Measurements from ENCODE around the gene FAM83D. TPM values are rescaled to one million over a fixed set of nuclear protein-coding genes. Genes with fewer than 3 reads are reported as not detected.

Gene FAM83D
- total and polyA plus RNA-seq, 2 of the 8 experiments (the other 6 are each of a cell fraction or from before 2014, with no cell fraction given) = 60.9 to 62.6 TPM

DNA sequence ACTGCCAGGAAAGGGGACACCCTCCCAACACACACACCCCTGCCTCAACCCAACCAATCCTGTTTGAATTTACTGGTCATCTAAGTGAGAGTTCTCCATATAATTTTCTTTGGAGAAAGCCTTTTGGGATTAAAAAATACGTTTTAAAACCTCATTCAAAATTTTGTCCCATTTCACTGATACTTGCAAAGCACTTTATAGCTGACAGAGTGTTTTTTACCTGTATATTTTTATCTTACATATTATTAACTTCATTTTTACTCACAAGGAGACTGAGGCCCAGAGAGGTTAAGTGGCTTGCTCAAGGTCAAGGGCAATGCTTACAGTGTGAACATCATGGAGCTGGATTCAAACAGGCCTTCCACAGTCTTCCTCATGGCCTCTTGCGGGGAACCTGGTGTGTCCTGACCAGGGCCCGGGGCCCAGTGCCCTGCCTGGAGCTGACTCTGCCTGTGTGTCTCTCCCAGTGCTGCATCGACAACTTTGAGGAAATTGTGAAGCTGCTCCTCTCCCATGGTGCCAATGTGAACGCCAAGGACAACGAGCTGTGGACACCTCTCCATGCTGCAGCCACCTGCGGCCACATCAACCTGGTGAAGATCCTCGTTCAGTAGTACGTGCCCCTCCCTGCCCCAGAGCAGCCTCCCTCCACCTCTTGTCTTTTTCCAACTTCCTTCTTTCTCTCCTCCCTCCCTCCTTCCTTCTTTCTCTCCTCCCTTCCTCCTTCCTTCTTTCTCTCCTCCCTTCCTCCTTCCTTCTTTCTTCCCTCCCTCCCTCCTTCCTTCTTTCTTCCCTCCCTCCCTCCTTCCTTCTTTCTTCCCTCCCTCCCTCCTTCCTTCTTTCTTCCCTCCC, 30.9 kb upstream of the FAM83D start:
- peak overlapping the region; percentile 61; the same call in 1 of the 2 replicates for H2AK5ac ChIP-seq (ENCODE audit: low read depth, low read length)
- H3K4me1 ChIP-seq (replicated peaks in 1 of 4; ENCODE audit: control insufficient read depth in 3 of 4, insufficient read depth in 4 of 4, low read length in 3 of 4) = peaks cover 3 to 10% (median 4%) of the 10 kb centered on the region in 4 experiments; a peak in 4 of 7 replicates
- FAIRE-seq = no peak
- H3K79me1 ChIP-seq (ENCODE audit: low read depth, low read length) = no peaks in the 10 kb centered on the region
- H4K91ac ChIP-seq (replicated peaks; ENCODE audit: insufficient read length, low read length) = no peak overlapping the region
- H2BK15ac ChIP-seq (ENCODE audit: low read length) = no peak overlapping the region
- no peak overlapping the region for H3K4me2 ChIP-seq (ENCODE audit: insufficient read depth in 1 of 2, low read depth in 2 of 2, low read length in 2 of 2)
- no peak overlapping the region for H2BK12ac ChIP-seq (ENCODE audit: low read depth, low read length)
- DNase-seq (ENCODE audit: low read depth in 1 of 2, low spot score in 2 of 2) = no peak
- no peak overlapping the region; the same call in 1 of the 2 replicates for H3K18ac ChIP-seq (ENCODE audit: extremely low read depth, low read length)
- no peaks in the 10 kb centered on the region; the same call in 1 of the 2 replicates for H3K23me2 ChIP-seq (ENCODE audit: low read depth, low read length)
- H2BK120ac ChIP-seq (replicated peaks; ENCODE audit: low read depth, low read length) = no peak overlapping the region
- TF ChIP-seq GABPA (IDR thresholded peaks at IDR 0.05; ENCODE audit: borderline replicate concordance, insufficient read depth, low read length) = no peak
- no peak for TF ChIP-seq TBP (IDR thresholded peaks at IDR 0.05; ENCODE audit: low read depth, low read length)
- no peak for TF ChIP-seq SRF (IDR thresholded peaks at IDR 0.05; ENCODE audit: low read depth, low read length)
- TF ChIP-seq TEAD4 (IDR thresholded peaks at IDR 0.05; ENCODE audit: low read depth, low read length) = no peak
- TF ChIP-seq, protein P1, sequence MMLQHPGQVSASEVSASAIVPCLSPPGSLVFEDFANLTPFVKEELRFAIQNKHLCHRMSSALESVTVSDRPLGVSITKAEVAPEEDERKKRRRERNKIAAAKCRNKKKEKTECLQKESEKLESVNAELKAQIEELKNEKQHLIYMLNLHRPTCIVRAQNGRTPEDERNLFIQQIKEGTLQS (IDR thresholded peaks at IDR 0.05; ENCODE audit: insufficient read depth, low read depth, low read length) = no peak
- peaks cover 0 to 2% of the 10 kb centered on the region in 2 experiments for H4K20me1 ChIP-seq (replicated peaks in 1 of 2; ENCODE audit: control insufficient read depth in 1 of 2, insufficient read depth in 2 of 2, low read length in 2 of 2)
- no peak overlapping the region for H3K56ac ChIP-seq (replicated peaks; ENCODE audit: insufficient read length, low read depth, low read length)
- no peak overlapping the region for H3K4me3 ChIP-seq (ENCODE audit: extremely low read depth in 1 of 4, insufficient read depth in 2 of 4, low read depth in 3 of 4, low read length in 4 of 4)
- H3K14ac ChIP-seq (ENCODE audit: insufficient read length) = no peak overlapping the region
- no peak overlapping the region for H2AFZ ChIP-seq (ENCODE audit: low read length)
- no peak overlapping the region for H3K4ac ChIP-seq (replicated peaks; ENCODE audit: insufficient read length, low read depth, low read length)
- H4K5ac ChIP-seq (ENCODE audit: insufficient read length, low read depth, low read length) = no peak overlapping the region
- no peaks in the 10 kb centered on the region; a peak in 1 of 4 replicates for H3K79me2 ChIP-seq (ENCODE audit: control insufficient read depth in 1 of 2, insufficient read depth in 2 of 2, low read length in 2 of 2)
- no peak overlapping the region for H3K27ac ChIP-seq (ENCODE audit: low read depth, low read length)
- no peak overlapping the region for H2BK20ac ChIP-seq (ENCODE audit: low read length)
- no peaks in the 10 kb centered on the region for H3K36me3 ChIP-seq (ENCODE audit: control insufficient read depth in 2 of 4, insufficient read depth in 4 of 4, low read length in 3 of 4)
- no peak overlapping the region for H3K23ac ChIP-seq (ENCODE audit: insufficient read length)
- CTCF ChIA-PET (ENCODE audit: partially characterized antibody) = interaction anchor here (0.6 to 5.7 kb wide), 20 partner anchors 9 to 169 kb away, joined by 3 to 79 read pairs (median 4); partner anchors contain the start of genes DHX35, FAM83D and PPP1R16B
- POLR2A ChIA-PET (ENCODE audit: partially characterized antibody) = interaction anchor here (0.9 to 1.2 kb wide), 3 partner anchors 9 to 47 kb away, joined by 3 read pairs; partner anchors contain the start of gene FAM83D
- H3K9ac ChIP-seq (replicated peaks in 1 of 4; ENCODE audit: extremely low read depth in 1 of 4, low read depth in 3 of 4, low read length in 3 of 4) = no peak overlapping the region
- H3K27me3 ChIP-seq (replicated peaks in 1 of 4; ENCODE audit: control insufficient read depth in 3 of 4, extremely low read depth in 1 of 4, insufficient read depth in 3 of 4, low read length in 3 of 4) = no peaks in the 10 kb centered on the region; a peak in 1 of 7 replicates
- 83% methylated on average over 9 of the region's 9 CpGs; no CpG with 5 or more reads in 1 of the 2 experiments for WGBS, 2 experiments (ENCODE audit: extremely low coverage in 1 of 2, insufficient coverage in 1 of 2, insufficient read length in 1 of 2, insufficient replicate concordance in 2 of 2, low coverage in 1 of 2, low lambda C conversion rate in 2 of 2, missing lambda C conversion rate in 1 of 2)
- no peak overlapping the region; the same call in 1 of the 2 replicates for H2BK5ac ChIP-seq (ENCODE audit: low read depth, low read length)
- no peaks in the 10 kb centered on the region for H3K9me3 ChIP-seq (ENCODE audit: insufficient read depth in 2 of 2, low read depth in 1 of 2, low read length in 1 of 2)
- no peak overlapping the region for H4K8ac ChIP-seq (ENCODE audit: extremely low read depth, insufficient read depth, low read length)
